AG04450 (cell line): ENCODE data around the gene TBL1Y. TPM values are rescaled to one million over a fixed set of nuclear protein-coding genes. Genes with fewer than 3 reads are reported as not detected.

Experiments
- CTCF ChIA-PET: fragments of 300-600, 350-600 bp; formaldehyde crosslinking; extraction: SDS; loops from one replicate; lab custom pipeline; 2022; ENCODE audit warnings: antibody characterized with exemption, inconsistent platforms; lab: Charles Lee
- POLR2A ChIA-PET: fragments of 350-600 bp; formaldehyde crosslinking; extraction: SDS; loops from one replicate; lab custom pipeline; 2021; ENCODE audit warnings: antibody characterized with exemption, inconsistent platforms; lab: Yijun Ruan, JAX
- DNase-seq: peaks from one replicate; pipeline ENCODE4 v3.0.0-alpha.2; 2011; ENCODE audit warnings: low read depth, low spot score
- H3K27ac ChIP-seq: one replicate; pipeline ENCODE4 v1.5.1; 2012; ENCODE audit warnings: low read depth, low read length, control low read depth
- H3K27me3 ChIP-seq: one replicate; pipeline ENCODE4 v1.6.0; 2012; ENCODE audit warnings: low read length; ENCODE audit not compliant: control insufficient read depth, insufficient read depth
- H3K4me3 ChIP-seq: 2 replicates; pipeline ENCODE4 v1.5.1; 2011; ENCODE audit warnings: mild to moderate bottlenecking, low read depth, low read length, control low read depth
- H3K9me3 ChIP-seq: 2 replicates; pipeline ENCODE4 v1.5.1; 2012; ENCODE audit warnings: low read length; ENCODE audit not compliant: control insufficient read depth, insufficient read depth
- polyA plus RNA-seq: library from polyadenylated mRNA; depleted of rRNA; stranded (reverse); fragments of >200 nt; gene quantifications from 2 replicates; pipeline ENCODE4 v1.2.3, GENCODE V29; 2011
- TF ChIP-seq, protein P1 (sequence below): IDR thresholded peaks from 2 replicates; pipeline ENCODE4 v1.5.1; 2011; ENCODE audit warnings: low read depth, low read length, control low read depth, inconsistent platforms

The TBL1Y gene
- polyA plus RNA-seq, 1 experiment = not detected

DNA sequence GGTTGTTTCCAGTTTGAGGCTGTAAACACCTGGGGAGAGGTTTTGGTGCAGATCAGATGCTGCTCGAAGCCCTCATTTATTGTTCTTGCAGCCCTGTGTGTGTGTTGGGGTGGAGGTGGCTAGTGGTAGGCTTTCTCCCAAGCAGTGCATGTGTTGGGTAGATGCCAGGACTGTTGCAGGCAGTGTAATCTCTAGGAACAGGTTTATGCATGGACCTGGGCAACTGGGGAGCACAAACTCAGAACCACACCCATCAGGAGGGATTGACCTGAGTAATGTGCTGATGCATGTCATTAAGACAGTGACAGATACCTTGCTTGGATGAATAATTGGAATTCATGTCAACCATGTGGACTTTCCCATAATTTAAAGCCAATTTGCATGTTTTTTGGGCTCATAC lies 77.3 kb downstream of the TBL1Y start:
- H3K4me3 ChIP-seq = no peak overlapping the region
- TF ChIP-seq, protein P1, sequence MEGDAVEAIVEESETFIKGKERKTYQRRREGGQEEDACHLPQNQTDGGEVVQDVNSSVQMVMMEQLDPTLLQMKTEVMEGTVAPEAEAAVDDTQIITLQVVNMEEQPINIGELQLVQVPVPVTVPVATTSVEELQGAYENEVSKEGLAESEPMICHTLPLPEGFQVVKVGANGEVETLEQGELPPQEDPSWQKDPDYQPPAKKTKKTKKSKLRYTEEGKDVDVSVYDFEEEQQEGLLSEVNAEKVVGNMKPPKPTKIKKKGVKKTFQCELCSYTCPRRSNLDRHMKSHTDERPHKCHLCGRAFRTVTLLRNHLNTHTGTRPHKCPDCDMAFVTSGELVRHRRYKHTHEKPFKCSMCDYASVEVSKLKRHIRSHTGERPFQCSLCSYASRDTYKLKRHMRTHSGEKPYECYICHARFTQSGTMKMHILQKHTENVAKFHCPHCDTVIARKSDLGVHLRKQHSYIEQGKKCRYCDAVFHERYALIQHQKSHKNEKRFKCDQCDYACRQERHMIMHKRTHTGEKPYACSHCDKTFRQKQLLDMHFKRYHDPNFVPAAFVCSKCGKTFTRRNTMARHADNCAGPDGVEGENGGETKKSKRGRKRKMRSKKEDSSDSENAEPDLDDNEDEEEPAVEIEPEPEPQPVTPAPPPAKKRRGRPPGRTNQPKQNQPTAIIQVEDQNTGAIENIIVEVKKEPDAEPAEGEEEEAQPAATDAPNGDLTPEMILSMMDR = no peak
- H3K27me3 ChIP-seq = no peaks in the 10 kb centered on the region
- H3K9me3 ChIP-seq = no peaks in the 10 kb centered on the region
- no peak overlapping the region for H3K27ac ChIP-seq
- CTCF ChIA-PET = no interaction called here
- no peak for DNase-seq
- POLR2A ChIA-PET = no interaction called here

GRCh38 chrY:6989886-6990620 lies 79.6 kb downstream of the TBL1Y start:
- no peaks in the 10 kb centered on the region for H3K27me3 ChIP-seq
- no peak for DNase-seq
- TF ChIP-seq, protein P1 = no peak
- H3K4me3 ChIP-seq = no peak overlapping the region
- no peak overlapping the region for H3K27ac ChIP-seq
- ChIA-PET CTCF (no interaction called here), POLR2A (no interaction called here)
- no peaks in the 10 kb centered on the region for H3K9me3 ChIP-seq

- Histone ChIP-seq H3K27me3 (no peaks in the 10 kb centered on the region), H3K9me3 (no peaks in the 10 kb centered on the region), H3K27ac (no peak overlapping the region), H3K4me3 (no peak overlapping the region)
- ChIA-PET CTCF (no interaction called here), POLR2A (no interaction called here)
- DNase-seq = no peak
- TF ChIP-seq, protein P1 = no peak
Observed at GRCh38 chrY:6992041-6992440, 81.5 kb downstream of the TBL1Y start.

DNA sequence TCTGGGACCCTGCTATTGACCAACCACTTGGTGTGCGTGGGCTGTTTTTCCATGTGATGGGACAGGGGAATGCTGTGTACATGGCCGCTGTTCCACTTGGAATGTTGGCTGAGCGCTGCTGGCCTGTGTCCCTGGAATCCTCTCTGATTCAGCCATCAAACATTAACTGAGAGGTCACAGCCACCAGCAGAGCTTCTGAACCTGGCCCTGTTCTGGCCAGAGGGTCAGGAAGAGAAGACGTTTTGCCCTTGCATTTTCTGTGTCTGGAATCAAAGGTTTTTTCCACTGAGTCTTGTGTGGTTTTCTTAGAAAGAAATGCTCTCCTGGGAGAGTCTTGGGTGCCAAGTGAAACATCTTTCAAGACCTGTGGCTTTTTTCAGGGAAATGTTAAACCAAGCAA lies 85.5 kb downstream of the TBL1Y start:
- TF ChIP-seq, protein P1 = no peak
- POLR2A ChIA-PET = interaction anchor here (0.7 kb wide), 1 partner anchor 20 kb away, joined by 6 read pairs; no protein-coding TSS in a partner anchor
- H3K9me3 ChIP-seq = no peaks in the 10 kb centered on the region
- CTCF ChIA-PET = no interaction called here
- no peak for DNase-seq
- H3K27me3 ChIP-seq = no peaks in the 10 kb centered on the region
- no peak overlapping the region for H3K27ac ChIP-seq
- no peak overlapping the region for H3K4me3 ChIP-seq

GRCh38 chrY:6997503-6998066 lies 87.1 kb downstream of the TBL1Y start:
- H3K4me3 ChIP-seq = no peak overlapping the region
- DNase-seq = no peak
- no peak overlapping the region for H3K27ac ChIP-seq
- ChIA-PET CTCF (no interaction called here), POLR2A (no interaction called here)
- no peaks in the 10 kb centered on the region for H3K27me3 ChIP-seq
- H3K9me3 ChIP-seq = no peaks in the 10 kb centered on the region
- TF ChIP-seq, protein P1 = no peak
